Endothelial cell of umbilical vein (primary cell): ENCODE measurements around the gene POLR2F.

Experiments used
- POLR2A ChIP-seq: IDR thresholded peaks from 2 replicates; pipeline ENCODE4 v1.6.1; 2012; ENCODE audit warnings: low read depth, mild to moderate bottlenecking, control low read depth, low read length
- POLR2AphosphoS5 ChIP-seq: IDR thresholded peaks from 2 replicates; pipeline ENCODE4 v1.6.1; 2012; ENCODE audit warnings: low read depth, mild to moderate bottlenecking, control low read depth, low read length, moderate library complexity; ENCODE audit not compliant: insufficient read depth
- TF ChIP-seq, protein P1 (sequence below), 2 donors: IDR thresholded peaks; 1 replicate in 1 of 2; 2 replicates in 1 of 2; pipeline ENCODE4 v1.5.1; 2011; ENCODE audit warnings: low read length in 2 of 2, mild to moderate bottlenecking in 2 of 2, moderate library complexity in 2 of 2, control low read depth in 1 of 2, inconsistent platforms in 1 of 2, low read depth in 1 of 2; ENCODE audit not compliant: insufficient read depth in 1 of 2; ENCODE audit errors: extremely low read depth in 1 of 2

DNA sequence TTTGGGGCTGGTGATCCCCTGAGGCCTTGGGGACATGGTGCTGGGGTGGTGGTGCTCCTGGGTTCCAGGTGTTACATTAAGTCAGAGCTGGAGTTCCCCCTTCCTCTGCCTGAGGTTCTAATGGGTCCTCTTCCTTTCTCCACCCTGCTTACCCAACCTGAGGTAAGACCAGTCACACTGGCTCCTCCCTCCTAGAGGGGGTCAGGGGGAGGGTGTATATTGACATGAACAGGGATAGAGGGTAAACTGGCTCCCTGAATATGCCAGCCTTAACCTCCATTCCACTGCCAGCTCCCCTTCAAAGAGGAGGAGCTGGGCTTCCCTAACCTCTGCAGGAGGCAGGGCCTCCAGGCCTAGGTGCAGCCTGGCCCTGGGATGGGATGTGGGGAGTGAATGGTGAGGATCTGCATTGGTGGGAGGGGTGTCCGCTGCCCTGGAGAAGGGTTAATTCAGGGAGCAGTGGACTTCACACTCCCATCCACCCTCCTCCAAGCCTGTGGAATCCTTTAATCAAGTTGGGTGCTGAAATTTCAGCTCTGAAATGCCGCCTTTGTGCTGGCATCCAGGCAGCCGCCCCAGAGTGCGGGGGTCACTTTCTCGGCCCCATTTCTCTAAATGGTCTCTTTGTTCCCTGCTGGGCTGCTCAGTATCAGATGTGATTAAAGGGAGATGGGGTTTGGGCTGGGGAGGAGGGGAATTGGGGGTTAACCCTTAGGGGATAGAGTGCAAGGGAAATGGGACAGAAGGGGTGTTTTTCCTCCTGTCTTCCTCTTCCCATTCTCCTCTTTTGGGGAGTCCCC lies 15.2 kb downstream of the POLR2F start:
- TF ChIP-seq, protein P1, sequence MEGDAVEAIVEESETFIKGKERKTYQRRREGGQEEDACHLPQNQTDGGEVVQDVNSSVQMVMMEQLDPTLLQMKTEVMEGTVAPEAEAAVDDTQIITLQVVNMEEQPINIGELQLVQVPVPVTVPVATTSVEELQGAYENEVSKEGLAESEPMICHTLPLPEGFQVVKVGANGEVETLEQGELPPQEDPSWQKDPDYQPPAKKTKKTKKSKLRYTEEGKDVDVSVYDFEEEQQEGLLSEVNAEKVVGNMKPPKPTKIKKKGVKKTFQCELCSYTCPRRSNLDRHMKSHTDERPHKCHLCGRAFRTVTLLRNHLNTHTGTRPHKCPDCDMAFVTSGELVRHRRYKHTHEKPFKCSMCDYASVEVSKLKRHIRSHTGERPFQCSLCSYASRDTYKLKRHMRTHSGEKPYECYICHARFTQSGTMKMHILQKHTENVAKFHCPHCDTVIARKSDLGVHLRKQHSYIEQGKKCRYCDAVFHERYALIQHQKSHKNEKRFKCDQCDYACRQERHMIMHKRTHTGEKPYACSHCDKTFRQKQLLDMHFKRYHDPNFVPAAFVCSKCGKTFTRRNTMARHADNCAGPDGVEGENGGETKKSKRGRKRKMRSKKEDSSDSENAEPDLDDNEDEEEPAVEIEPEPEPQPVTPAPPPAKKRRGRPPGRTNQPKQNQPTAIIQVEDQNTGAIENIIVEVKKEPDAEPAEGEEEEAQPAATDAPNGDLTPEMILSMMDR (IDR thresholded peaks at IDR 0.05; ENCODE audit: extremely low read depth in 1 of 2, insufficient read depth in 1 of 2, low read depth in 1 of 2, low read length in 2 of 2) = no peak
- no peak for TF ChIP-seq POLR2A
- no peak for TF ChIP-seq POLR2AphosphoS5
